ENCODE measurements around the gene SARS2.
"Not testable (repeated sequence)": the region's sequence is repeated elsewhere in the genome, so short reads cannot be mapped to it uniquely, and the experiment has no call there.

Gene SARS2

DNA sequence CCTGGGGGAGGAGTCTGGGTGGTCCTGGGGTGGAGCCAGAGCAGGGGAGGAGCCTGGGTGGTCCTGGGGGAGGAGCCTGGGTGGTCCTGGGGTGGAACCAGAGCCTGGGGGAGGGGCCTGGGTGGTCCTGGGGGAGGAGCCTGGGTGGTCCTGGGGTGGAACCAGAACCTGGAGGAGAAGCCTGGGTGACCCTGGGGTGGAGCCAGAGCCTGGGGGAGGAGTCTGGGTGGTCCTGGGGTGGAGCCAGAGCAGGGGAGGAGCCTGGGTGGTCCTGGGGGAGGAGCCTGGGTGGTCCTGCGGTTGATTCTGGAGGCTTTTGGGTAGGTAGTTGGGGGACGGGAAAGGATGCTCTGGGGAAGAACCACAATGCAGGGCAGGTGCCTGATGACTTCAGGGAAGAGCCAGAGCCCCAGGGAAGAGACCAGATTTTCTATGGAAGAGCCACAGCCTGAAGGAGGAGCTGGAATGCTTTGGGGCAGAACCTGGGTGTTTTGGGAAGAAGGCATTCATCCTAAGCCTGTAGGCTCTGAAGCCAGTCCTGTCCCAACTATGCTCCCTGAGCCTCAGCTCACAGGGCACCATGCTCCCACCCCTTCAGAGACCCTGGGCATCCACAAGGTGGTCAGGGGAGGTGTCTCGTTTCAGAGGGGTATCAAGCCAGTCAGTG, 15.1 kb upstream of the SARS2 start:
- no peak overlapping the region for H3K4me3 ChIP-seq (ENCODE audit: low read length)
- no peak for DNase-seq (ENCODE audit: low read depth)
- no peak for TF ChIP-seq CTCF (conservative IDR thresholded peaks at IDR 0.05; ENCODE audit: low read depth, low read length)

DNA sequence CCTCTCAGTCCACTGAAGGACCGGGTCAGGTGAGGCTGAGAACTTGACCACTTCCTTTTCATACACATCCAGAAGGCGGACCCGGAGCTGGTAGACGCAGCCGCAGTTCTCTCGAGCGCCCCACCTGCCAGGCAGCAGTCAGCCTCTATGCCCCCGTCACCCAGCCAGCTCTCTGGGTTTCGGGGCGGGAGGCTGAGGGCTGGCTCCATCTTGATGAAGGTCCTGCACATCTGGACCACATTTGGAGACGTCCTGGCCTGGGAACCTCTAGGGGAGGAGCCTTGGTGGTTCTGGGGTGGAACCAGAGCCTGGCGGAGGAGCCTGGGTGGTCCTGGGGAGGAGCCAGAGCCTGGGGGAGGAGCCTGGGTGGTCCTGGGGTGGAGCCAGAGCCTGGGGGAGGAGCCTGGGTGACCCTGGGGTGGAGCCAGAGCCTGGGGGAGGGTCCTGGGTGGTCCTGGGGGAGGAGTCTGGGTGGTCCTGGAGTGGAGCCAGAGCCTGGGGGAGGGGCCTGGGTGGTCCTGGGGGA, 14.5 kb upstream of the SARS2 start:
- DNase-seq (ENCODE audit: low read depth): no peak
- H3K4me3 ChIP-seq (ENCODE audit: low read length): no peak overlapping the region
- TF ChIP-seq CTCF (conservative IDR thresholded peaks at IDR 0.05; ENCODE audit: low read depth, low read length): no peak

- no peak for TF ChIP-seq CTCF (conservative IDR thresholded peaks at IDR 0.05; ENCODE audit: low read depth, low read length)
- DNase-seq (ENCODE audit: low read depth): no peak
- no peak overlapping the region for H3K4me3 ChIP-seq (ENCODE audit: low read length)
Measured at GRCh38 chr19:38942471-38943181, 12.1 kb upstream of the SARS2 start.

DNA sequence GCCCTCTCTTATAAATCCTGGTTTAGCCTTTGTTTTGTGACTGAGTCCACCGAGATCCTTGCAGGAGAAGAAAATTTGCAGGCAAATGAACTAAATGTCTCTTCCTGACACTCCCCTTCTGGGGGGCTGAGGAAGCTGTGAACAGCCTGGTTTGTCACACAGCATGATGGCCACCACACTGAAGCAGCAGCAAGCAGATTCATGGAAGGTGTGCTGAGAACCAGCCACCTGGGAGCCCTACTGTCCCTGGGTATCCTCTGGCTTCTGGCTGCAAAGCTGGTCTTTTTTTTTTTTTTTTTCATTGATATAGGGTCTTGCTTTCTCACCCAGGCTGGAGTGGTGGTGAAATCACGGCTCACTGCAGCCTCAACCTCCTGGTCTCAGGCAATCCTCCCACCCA, 11.4 kb upstream of the SARS2 start:
- no peak overlapping the region for H3K4me3 ChIP-seq (ENCODE audit: low read length)
- no peak for DNase-seq (ENCODE audit: low read depth)
- no peak for TF ChIP-seq CTCF (conservative IDR thresholded peaks at IDR 0.05; ENCODE audit: low read depth, low read length)

GRCh38 chr19:38941466-38941865, 10.9 kb upstream of the SARS2 start:
- not testable (repeated sequence) for H3K4me3 ChIP-seq (ENCODE audit: low read length); DNase-seq (ENCODE audit: low read depth)

GRCh38 chr19:38939957-38940356, 9.4 kb upstream of the SARS2 start:
- no peak overlapping the region for H3K4me3 ChIP-seq (ENCODE audit: low read length)
- TF ChIP-seq CTCF (conservative IDR thresholded peaks at IDR 0.05; ENCODE audit: low read depth, low read length): no peak
- DNase-seq (ENCODE audit: low read depth): no peak

DNA sequence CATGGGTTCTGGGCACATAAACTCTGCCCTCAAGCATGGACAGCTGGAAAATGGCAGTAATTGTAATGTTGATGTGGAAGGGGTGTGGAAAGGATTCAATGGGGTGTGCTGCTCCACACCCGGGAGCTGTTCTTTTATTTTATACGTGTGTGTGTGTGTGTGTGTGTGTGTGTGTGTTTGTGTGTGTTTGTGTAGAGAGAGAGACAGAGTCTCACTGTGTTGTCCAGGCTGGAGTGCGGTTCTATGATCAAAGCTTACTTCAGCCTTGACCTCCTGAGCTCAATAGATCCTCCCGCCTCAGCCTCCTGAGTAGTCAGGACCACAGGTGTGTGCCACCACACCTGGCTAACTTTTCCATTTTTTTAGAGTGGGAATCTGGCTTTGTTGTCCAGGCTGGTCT, 3.0 kb upstream of the SARS2 start:
- no peak for DNase-seq (ENCODE audit: low read depth)
- H3K4me3 ChIP-seq (ENCODE audit: low read length): no peak overlapping the region
- TF ChIP-seq CTCF (conservative IDR thresholded peaks at IDR 0.05; ENCODE audit: low read depth, low read length): no peak
